CD4-positive, alpha-beta T cell treated with Interleukin-4 for 4 hours (primary cell): ENCODE results near the gene SOX6.
"Not testable (repeated sequence)": the region's sequence is repeated elsewhere in the genome, so short reads cannot be mapped to it uniquely, and the experiment has no call there.

Experiments used
- DNase-seq: peaks from one replicate; pipeline ENCODE4 v3.0.0-alpha.2; 2020

The SOX6 gene

GRCh38 chr11:16356057-16356760, at the start of gene SOX6:
SOX6 (minus strand) TSS chr11:16356546; CDS start chr11:16341248, 15,298 bp downstream.
- no peak for DNase-seq

GRCh38 chr11:16404781-16405285, 48.5 kb upstream of the SOX6 start:
- no peak for DNase-seq

GRCh38 chr11:16403851-16404250, 47.5 kb upstream of the SOX6 start:
- no peak for DNase-seq

- DNase-seq = no peak
These were observed 47.1 kb upstream of the SOX6 start for GRCh38 chr11:16403448-16403803.

- DNase-seq = no peak
These were observed 46.5 kb upstream of the SOX6 start for GRCh38 chr11:16402654-16403447.

GRCh38 chr11:16397390-16397789, 41.0 kb upstream of the SOX6 start:
- DNase-seq = no peak

- no peak for DNase-seq
These were observed 39.3 kb upstream of the SOX6 start for GRCh38 chr11:16395601-16396000.

- DNase-seq = no peak
These were observed 38.6 kb upstream of the SOX6 start for GRCh38 chr11:16394947-16395346.

GRCh38 chr11:16393340-16393739, 37.0 kb upstream of the SOX6 start:
- DNase-seq = no peak

GRCh38 chr11:16392616-16393015, 36.3 kb upstream of the SOX6 start:
- no peak for DNase-seq

- not testable (repeated sequence) for DNase-seq
These were observed 34.5 kb upstream of the SOX6 start for GRCh38 chr11:16390826-16391225.

GRCh38 chr11:16385099-16385498, 28.8 kb upstream of the SOX6 start:
- DNase-seq = no peak

GRCh38 chr11:16382638-16383380, 26.5 kb upstream of the SOX6 start:
- no peak for DNase-seq

- DNase-seq = no peak
These were observed 25.8 kb upstream of the SOX6 start for GRCh38 chr11:16382186-16382585.

- no peak for DNase-seq
These were observed 24.7 kb upstream of the SOX6 start for GRCh38 chr11:16380941-16381568.

- no peak for DNase-seq
These were observed 22.6 kb upstream of the SOX6 start for GRCh38 chr11:16378906-16379305.

- no peak for DNase-seq
These were observed 21.4 kb upstream of the SOX6 start for GRCh38 chr11:16377746-16378145.

- DNase-seq = not testable (repeated sequence)
These were observed 19.3 kb upstream of the SOX6 start for GRCh38 chr11:16375664-16376063.

GRCh38 chr11:16373768-16374167, 17.4 kb upstream of the SOX6 start:
- no peak for DNase-seq

GRCh38 chr11:16372355-16372754, 16.0 kb upstream of the SOX6 start:
- no peak for DNase-seq

- no peak for DNase-seq
These were observed 10.9 kb upstream of the SOX6 start for GRCh38 chr11:16367252-16367651.

GRCh38 chr11:16365581-16366228, 9.4 kb upstream of the SOX6 start:
- no peak for DNase-seq

GRCh38 chr11:16364254-16364653, 7.9 kb upstream of the SOX6 start:
- DNase-seq = no peak
